Liver (tissue), 9 donors: ENCODE results near the gene ELF1. TPM values are rescaled to one million over a fixed set of nuclear protein-coding genes. Genes with fewer than 3 reads are reported as not detected.

Experiments used
- DNase-seq: peaks from one replicate; pipeline ENCODE4 v3.0.0-alpha.2; 2017; ENCODE audit warnings: low spot score
- H3K27ac ChIP-seq, 2 donors: one replicate each; pipeline ENCODE4 v1.7.0; 2013; ENCODE audit warnings: inconsistent platforms in 2 of 2, low read length in 2 of 2, control low read depth in 1 of 2, low read depth in 1 of 2, mild to moderate bottlenecking in 1 of 2
- H3K27me3 ChIP-seq, 4 donors: one replicate each; pipeline versions ENCODE4 v1.6.1 to v1.7.0; 2013; ENCODE audit warnings: low read length in 3 of 4, inconsistent platforms in 1 of 4, mild to moderate bottlenecking in 1 of 4, moderate library complexity in 1 of 4; ENCODE audit not compliant: control insufficient read depth in 4 of 4, insufficient read depth in 4 of 4
- H3K36me3 ChIP-seq, 4 donors: one replicate each; pipeline versions ENCODE4 v1.6.1 to v1.7.0; 2013; ENCODE audit warnings: low read length in 3 of 4, mild to moderate bottlenecking in 3 of 4, low read depth in 1 of 4, moderate library complexity in 1 of 4; ENCODE audit not compliant: control insufficient read depth in 4 of 4, insufficient read depth in 3 of 4
- H3K4me1 ChIP-seq, 4 donors: one replicate each; pipeline versions ENCODE4 v1.6.1 to v1.7.0; 2013; ENCODE audit warnings: low read length in 3 of 4, mild to moderate bottlenecking in 3 of 4, moderate library complexity in 1 of 4; ENCODE audit not compliant: control insufficient read depth in 4 of 4, insufficient read depth in 4 of 4
- H3K4me3 ChIP-seq, 3 donors: one replicate each; pipeline versions ENCODE4 v1.6.1 to v1.7.0; 2013; ENCODE audit warnings: low read length in 3 of 3, control low read depth in 1 of 3, low read depth in 1 of 3, mild to moderate bottlenecking in 1 of 3
- H3K9ac ChIP-seq, 2 donors: one replicate each; pipeline ENCODE4 v1.7.0; 2013; ENCODE audit warnings: low read length in 2 of 2, mild to moderate bottlenecking in 2 of 2, moderate library complexity in 2 of 2, control low read depth in 1 of 2, low read depth in 1 of 2
- H3K9me3 ChIP-seq, 4 donors: one replicate each; pipeline versions ENCODE4 v1.6.1 to v1.7.0; 2013; ENCODE audit warnings: low read length in 3 of 4; ENCODE audit not compliant: control insufficient read depth in 4 of 4
- CTCF ChIP-seq: fragments of 150-350 bp; IDR thresholded peaks from 2 replicates; pipeline ENCODE4 v1.5.1; 2017; ENCODE audit warnings: improper control_type of control experiment, low read depth, low read length; ENCODE audit not compliant: missing input control
- EGR1 ChIP-seq, 2 donors: IDR thresholded peaks; 2 replicates each; pipeline ENCODE4 v1.6.1; 2016 to 2018; ENCODE audit warnings: antibody characterized with exemption in 2 of 2, low read depth in 2 of 2
- FOXA1 ChIP-seq: IDR thresholded peaks from 2 replicates; pipeline ENCODE4 v1.6.1; 2016; ENCODE audit warnings: antibody characterized with exemption
- FOXA2 ChIP-seq: IDR thresholded peaks from 2 replicates; pipeline ENCODE4 v1.6.1; 2016; ENCODE audit warnings: antibody characterized with exemption
- GABPA ChIP-seq, 2 donors: IDR thresholded peaks in 1 of 2; conservative IDR thresholded peaks in 1 of 2; 2 replicates each; pipeline ENCODE4 v1.6.1; 2016; ENCODE audit warnings: antibody characterized with exemption in 2 of 2, mild to moderate bottlenecking in 1 of 2, moderate library complexity in 1 of 2
- HNF4A ChIP-seq, 2 donors: conservative IDR thresholded peaks; 2 replicates each; pipeline ENCODE4 v1.6.1; 2016; ENCODE audit warnings: antibody characterized with exemption in 2 of 2, mild to moderate bottlenecking in 2 of 2
- HNF4G ChIP-seq: IDR thresholded peaks from 2 replicates; pipeline ENCODE4 v1.6.1; 2016; ENCODE audit warnings: antibody characterized with exemption
- JUND ChIP-seq, 2 donors: IDR thresholded peaks; 2 replicates each; pipeline ENCODE4 v1.6.1; 2016; ENCODE audit warnings: antibody characterized with exemption in 2 of 2
- MAX ChIP-seq: IDR thresholded peaks from 2 replicates; pipeline ENCODE4 v1.6.1; 2016; ENCODE audit warnings: antibody characterized with exemption
- NR2F2 ChIP-seq: IDR thresholded peaks from 2 replicates; pipeline ENCODE4 v1.6.1; 2016; ENCODE audit warnings: antibody characterized with exemption
- RAD21 ChIP-seq, 2 donors: IDR thresholded peaks; 2 replicates each; pipeline ENCODE4 v1.6.1; 2016; ENCODE audit warnings: antibody characterized with exemption in 2 of 2, mild to moderate bottlenecking in 2 of 2
- REST ChIP-seq: IDR thresholded peaks from 2 replicates; pipeline ENCODE4 v1.6.1; 2016; ENCODE audit warnings: antibody characterized with exemption, mild to moderate bottlenecking
- RXRA ChIP-seq, 2 donors: IDR thresholded peaks; 2 replicates each; pipeline ENCODE4 v1.6.1; 2017 to 2018; ENCODE audit warnings: antibody characterized with exemption in 2 of 2, mild to moderate bottlenecking in 1 of 2
- SP1 ChIP-seq: IDR thresholded peaks from 2 replicates; pipeline ENCODE4 v1.6.1; 2018; ENCODE audit warnings: antibody characterized with exemption, mild to moderate bottlenecking
- TAF1 ChIP-seq: conservative IDR thresholded peaks from 2 replicates; pipeline ENCODE4 v1.6.1; 2016; ENCODE audit warnings: antibody characterized with exemption, mild to moderate bottlenecking
- YY1 ChIP-seq: IDR thresholded peaks from 2 replicates; pipeline ENCODE4 v1.6.1; 2016; ENCODE audit warnings: antibody characterized with exemption, mild to moderate bottlenecking
- ZBTB33 ChIP-seq: IDR thresholded peaks from 2 replicates; pipeline ENCODE4 v1.6.1; 2016; ENCODE audit warnings: antibody characterized with exemption
- WGBS: extraction: QIAGEN DNeasy Blood & Tissue Kit; methylation state at CpG from one replicate; pipeline ENCODE4 v1.1.7; 2013; 5-methylcytosine and 5-hydroxymethylcytosine counted together
- polyA plus RNA-seq, 2 donors: library from polyadenylated mRNA; stranded (reverse) in 1 of 2; unstranded in 1 of 2; fragments of 200-250 nt in 1 of 2; fragments of >200 nt in 1 of 2; fragmentation: Nextera tagmentation in 1 of 2; extraction: Ambion mirVana in 1 of 2; gene quantifications; one replicate each; pipeline versions ENCODE4 v1.2.1 to v1.2.3, GENCODE V29; 2013 to 2015
- total RNA-seq, 2 donors: library from RNA; depleted of rRNA; stranded (reverse); fragments of >200 nt; gene quantifications; one replicate each; pipeline ENCODE4 v1.2.3, GENCODE V29; 2014
- TF ChIP-seq, protein P1 (sequence below): IDR thresholded peaks from 2 replicates; pipeline ENCODE4 v1.6.1; 2016; ENCODE audit warnings: antibody characterized with exemption
- donor health status: healthy.
- donor health status: healthy.
- donor health status: healthy.
- donor health status: healthy.
- donor health status: healthy.

The ELF1 gene
- total and polyA plus RNA-seq, 4 donors, result 15.3 to 57.2 (median 26.5) TPM

DNA sequence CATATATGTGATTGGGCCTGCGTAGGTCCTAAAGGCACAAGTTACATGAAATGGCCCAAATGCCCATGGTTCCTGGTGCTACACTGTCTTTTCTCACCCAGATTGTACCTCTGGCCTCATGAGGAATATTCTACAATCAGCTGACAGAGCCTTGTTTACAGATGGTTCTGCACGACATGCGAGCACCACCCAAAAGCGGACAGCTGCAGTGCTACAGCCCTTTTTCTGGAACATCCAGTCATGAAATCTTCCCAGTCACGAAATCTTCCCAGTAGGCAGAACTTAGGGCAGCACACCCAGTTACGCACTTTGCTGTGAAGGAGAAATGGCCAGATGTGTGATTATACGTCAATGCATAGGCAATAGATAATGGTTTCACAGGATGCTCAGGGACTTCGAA lies 7.7 kb upstream of the ELF1 start:
- peaks cover 11 to 19% (median 15%) of the 10 kb centered on the region in 4 donors for H3K4me1 ChIP-seq
- no peak for TF ChIP-seq HNF4A (conservative IDR thresholded peaks at IDR 0.05)
- no peak for TF ChIP-seq RAD21 (IDR thresholded peaks at IDR 0.05)
- no peak for TF ChIP-seq MAX
- no peak for TF ChIP-seq YY1
- no peak for TF ChIP-seq SP1
- TF ChIP-seq JUND (IDR thresholded peaks at IDR 0.05), result no peak
- no peak for TF ChIP-seq CTCF
- TF ChIP-seq RXRA (IDR thresholded peaks at IDR 0.05), result no peak
- no peak for TF ChIP-seq EGR1 (IDR thresholded peaks at IDR 0.05; ENCODE audit: low read depth in 2 of 2)
- no peak for TF ChIP-seq NR2F2
- TF ChIP-seq HNF4G, result no peak
- TF ChIP-seq REST, result no peak
- TF ChIP-seq FOXA2, result no peak
- TF ChIP-seq, protein P1, sequence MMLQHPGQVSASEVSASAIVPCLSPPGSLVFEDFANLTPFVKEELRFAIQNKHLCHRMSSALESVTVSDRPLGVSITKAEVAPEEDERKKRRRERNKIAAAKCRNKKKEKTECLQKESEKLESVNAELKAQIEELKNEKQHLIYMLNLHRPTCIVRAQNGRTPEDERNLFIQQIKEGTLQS, result no peak
- no peak for TF ChIP-seq GABPA (IDR thresholded peaks at IDR 0.05 in 1 of 2, conservative IDR thresholded peaks at IDR 0.05 in 1 of 2)
- no peak for DNase-seq
- no peak overlapping the region for H3K9ac ChIP-seq
- H3K9me3 ChIP-seq, result no peaks in the 10 kb centered on the region
- WGBS, result 98% methylated on average over 8 of the region's 8 CpGs
- H3K36me3 ChIP-seq, result peaks cover 0 to 4% (median 0%) of the 10 kb centered on the region in 4 donors
- no peak overlapping the region for H3K4me3 ChIP-seq
- no peaks in the 10 kb centered on the region for H3K27me3 ChIP-seq
- H3K27ac ChIP-seq, result no peak overlapping the region

GRCh38 chr13:41025518-41025917 lies 6.4 kb upstream of the ELF1 start:
- Histone ChIP-seq H3K4me1 (peaks cover 12 to 26% (median 19%) of the 10 kb centered on the region in 4 donors), H3K27me3 (no peaks in the 10 kb centered on the region), H3K9ac (no peak overlapping the region), H3K4me3 (no peak overlapping the region), H3K9me3 (no peaks in the 10 kb centered on the region), H3K36me3 (peaks cover 0 to 4% (median 0%) of the 10 kb centered on the region in 4 donors), H3K27ac (no peak overlapping the region)
- TF ChIP-seq HNF4A (conservative IDR thresholded peaks at IDR 0.05), result peak; percentile 9 to 20
- no peak for TF ChIP-seq FOXA1
- TF ChIP-seq FOXA2, result peak; percentile 31
- TF ChIP-seq TAF1, result no peak
- no peak for TF ChIP-seq HNF4G
- no peak for TF ChIP-seq MAX
- TF ChIP-seq YY1, result no peak
- no peak for TF ChIP-seq RAD21 (IDR thresholded peaks at IDR 0.05)
- no peak for TF ChIP-seq NR2F2
- TF ChIP-seq ZBTB33, result no peak
- no peak for TF ChIP-seq SP1
- TF ChIP-seq RXRA (IDR thresholded peaks at IDR 0.05), result no peak
- no peak for TF ChIP-seq REST
- no peak for DNase-seq
- WGBS, result 44% methylated on average over 4 of the region's 4 CpGs
